Muscle of leg (tissue), 11 donors: Measurements from ENCODE around the gene NOD1. TPM values are rescaled to one million over a fixed set of nuclear protein-coding genes. Genes with fewer than 3 reads are reported as not detected.

Experiments used
- DNase-seq: peaks from one replicate; pipeline ENCODE4 v3.0.0; 2013
- H3K27ac ChIP-seq: one replicate; pipeline ENCODE4 v1.5.1; 2013; ENCODE audit warnings: mild to moderate bottlenecking, low read length, control low read depth
- H3K27me3 ChIP-seq: one replicate; pipeline ENCODE4 v1.6.1; 2013; ENCODE audit warnings: low read length; ENCODE audit not compliant: control insufficient read depth, insufficient read depth
- H3K36me3 ChIP-seq: one replicate; pipeline ENCODE4 v1.6.1; 2013; ENCODE audit warnings: low read length; ENCODE audit not compliant: control insufficient read depth, insufficient read depth
- H3K4me1 ChIP-seq: one replicate; pipeline ENCODE4 v1.6.1; 2013; ENCODE audit warnings: low read length; ENCODE audit not compliant: control insufficient read depth, insufficient read depth
- H3K4me3 ChIP-seq: one replicate; pipeline ENCODE4 v1.5.1; 2013; ENCODE audit warnings: low read length, control low read depth
- H3K9me3 ChIP-seq: replicated peaks from 2 replicates; pipeline ENCODE4 v1.6.1; 2013; ENCODE audit warnings: low read depth, low read length; ENCODE audit not compliant: control insufficient read depth
- WGBS: methylation state at CpG from one replicate; pipeline ENCODE4 v1.1.5; 2013; ENCODE audit warnings: missing lambda C conversion rate; ENCODE audit not compliant: insufficient coverage; 5-methylcytosine and 5-hydroxymethylcytosine counted together
- polyA plus RNA-seq, 8 donors: library from polyadenylated mRNA; unstranded; fragments of 120-200 nt; gene quantifications; one replicate each; pipeline versions ENCODE4 v1.2.1 to v1.2.3, GENCODE V29; 2013; ENCODE audit warnings: inconsistent platforms in 1 of 8, low replicate concordance in 1 of 8; ENCODE audit not compliant: insufficient read length in 8 of 8, insufficient read depth in 1 of 8
- total RNA-seq: library from RNA; stranded (reverse); fragments of 120-200 nt; gene quantifications from one replicate; pipeline ENCODE4 v1.2.4, GENCODE V29; 2013

Gene NOD1
- total and polyA plus RNA-seq, 9 donors: 9.1 to 20.8 (median 13.1) TPM

- H3K4me1 ChIP-seq: peaks cover 16% of the 10 kb centered on the region
- no peak for DNase-seq
- H3K4me3 ChIP-seq: no peak overlapping the region
- H3K27ac ChIP-seq: no peak overlapping the region
- H3K9me3 ChIP-seq: no peaks in the 10 kb centered on the region
- WGBS: 90% methylated on average over 22 of the region's 22 CpGs
- peaks cover 87% of the 10 kb centered on the region for H3K36me3 ChIP-seq
- H3K27me3 ChIP-seq: no peaks in the 10 kb centered on the region
These were observed 27.5 kb downstream of the NOD1 start for GRCh38 chr7:30450983-30451497.

- no peaks in the 10 kb centered on the region for H3K27me3 ChIP-seq
- DNase-seq: no peak
- 65% methylated on average over 4 of the region's 6 CpGs for WGBS
- no peaks in the 10 kb centered on the region for H3K9me3 ChIP-seq
- peaks cover 86% of the 10 kb centered on the region for H3K36me3 ChIP-seq
- no peak overlapping the region for H3K4me3 ChIP-seq
- H3K27ac ChIP-seq: no peak overlapping the region
- H3K4me1 ChIP-seq: peaks cover 16% of the 10 kb centered on the region
These were observed 28.2 kb downstream of the NOD1 start for GRCh38 chr7:30450240-30450982.

GRCh38 chr7:30448461-30449189, 30.0 kb downstream of the NOD1 start:
- Histone ChIP-seq H3K4me1 (peaks cover 12% of the 10 kb centered on the region), H3K27me3 (no peaks in the 10 kb centered on the region), H3K27ac (no peak overlapping the region), H3K4me3 (no peak overlapping the region), H3K36me3 (peaks cover 77% of the 10 kb centered on the region), H3K9me3 (no peaks in the 10 kb centered on the region)
- DNase-seq: no peak
- 56% methylated on average over 9 of the region's 10 CpGs for WGBS

GRCh38 chr7:30447466-30447865, 31.1 kb downstream of the NOD1 start:
- 87% methylated on average over 5 of the region's 8 CpGs for WGBS
- peaks cover 4% of the 10 kb centered on the region for H3K4me1 ChIP-seq
- H3K4me3 ChIP-seq: no peak overlapping the region
- no peaks in the 10 kb centered on the region for H3K27me3 ChIP-seq
- no peak for DNase-seq
- H3K27ac ChIP-seq: no peak overlapping the region
- H3K36me3 ChIP-seq: peaks cover 66% of the 10 kb centered on the region
- no peaks in the 10 kb centered on the region for H3K9me3 ChIP-seq

GRCh38 chr7:30446266-30446665, 32.3 kb downstream of the NOD1 start:
- Histone ChIP-seq H3K4me3 (no peak overlapping the region), H3K36me3 (peaks cover 54% of the 10 kb centered on the region), H3K27ac (no peak overlapping the region), H3K27me3 (no peaks in the 10 kb centered on the region), H3K4me1 (no peaks in the 10 kb centered on the region), H3K9me3 (no peaks in the 10 kb centered on the region)
- WGBS: 86% methylated on average over 3 of the region's 4 CpGs
- no peak for DNase-seq

GRCh38 chr7:30445770-30446169, 32.8 kb downstream of the NOD1 start:
- Histone ChIP-seq H3K27me3 (no peaks in the 10 kb centered on the region), H3K4me1 (no peaks in the 10 kb centered on the region), H3K9me3 (no peaks in the 10 kb centered on the region), H3K4me3 (no peak overlapping the region), H3K36me3 (peaks cover 49% of the 10 kb centered on the region), H3K27ac (no peak overlapping the region)
- WGBS: no CpG with 5 or more reads among the region's 7 CpGs
- DNase-seq: peak; percentile 65

GRCh38 chr7:30437823-30438574, 40.6 kb downstream of the NOD1 start:
- Histone ChIP-seq H3K36me3 (peaks cover 34% of the 10 kb centered on the region), H3K27ac (no peak overlapping the region), H3K4me3 (no peak overlapping the region), H3K27me3 (no peaks in the 10 kb centered on the region), H3K4me1 (no peaks in the 10 kb centered on the region), H3K9me3 (no peaks in the 10 kb centered on the region)
- WGBS: 97% methylated on average over 16 of the region's 21 CpGs
- DNase-seq: no peak

- Histone ChIP-seq H3K9me3 (no peaks in the 10 kb centered on the region), H3K4me3 (no peak overlapping the region), H3K36me3 (peaks cover 34% of the 10 kb centered on the region), H3K27ac (no peak overlapping the region), H3K27me3 (no peaks in the 10 kb centered on the region), H3K4me1 (no peaks in the 10 kb centered on the region)
- no CpG with 5 or more reads among the region's 1 CpG for WGBS
- DNase-seq: no peak
These were observed 42.1 kb downstream of the NOD1 start for GRCh38 chr7:30436518-30436917.

GRCh38 chr7:30436046-30436445, 42.5 kb downstream of the NOD1 start:
- H3K36me3 ChIP-seq: peaks cover 34% of the 10 kb centered on the region

More at GRCh38 chr7:30436046-30436445, 42.5 kb downstream of the NOD1 start:
- Histone ChIP-seq H3K27me3 (no peaks in the 10 kb centered on the region), H3K4me3 (no peak overlapping the region), H3K9me3 (no peaks in the 10 kb centered on the region), H3K4me1 (peaks cover under 1% of the 10 kb centered on the region), H3K27ac (no peak overlapping the region)
- no peak for DNase-seq
- WGBS: 87% methylated on average over 5 of the region's 7 CpGs
